Measurements from ENCODE around the gene IL31.

IL31 gene

GRCh38 chr12:122200541-122201175 lies 26.6 kb upstream of the IL31 start:
- Mint-ChIP-seq H3K27me3 (peaks cover 69% of the 10 kb centered on the region), H3K9me3 (no peaks in the 10 kb centered on the region), H3K27ac (no peak overlapping the region), H3K4me1 (peaks cover 35% of the 10 kb centered on the region), H3K4me3 (no peak overlapping the region)
- DNase-seq (no peak), ATAC-seq (no peak)

GRCh38 chr12:122199484-122200355 lies 25.7 kb upstream of the IL31 start:
- DNase-seq (no peak), ATAC-seq (no peak)
- Mint-ChIP-seq H3K27ac (no peak overlapping the region), H3K4me1 (peaks cover 27% of the 10 kb centered on the region), H3K27me3 (peaks cover 60% of the 10 kb centered on the region), H3K4me3 (no peak overlapping the region), H3K9me3 (no peaks in the 10 kb centered on the region)

GRCh38 chr12:122197612-122197966 lies 23.6 kb upstream of the IL31 start:
- H3K27ac Mint-ChIP-seq = no peak overlapping the region
- peaks cover 14% of the 10 kb centered on the region for H3K4me1 Mint-ChIP-seq
- peaks cover 47% of the 10 kb centered on the region for H3K27me3 Mint-ChIP-seq
- ATAC-seq = no peak
- DNase-seq = no peak
- no peak overlapping the region for H3K4me3 Mint-ChIP-seq
- no peaks in the 10 kb centered on the region for H3K9me3 Mint-ChIP-seq

GRCh38 chr12:122195405-122195804 lies 21.4 kb upstream of the IL31 start:
- Mint-ChIP-seq H3K27me3 (peaks cover 34% of the 10 kb centered on the region), H3K4me1 (peaks cover 13% of the 10 kb centered on the region), H3K9me3 (no peaks in the 10 kb centered on the region), H3K4me3 (no peak overlapping the region), H3K27ac (peak overlapping the region in 1 of 2 donors; percentile 83)
- DNase-seq (no peak), ATAC-seq (no peak)

GRCh38 chr12:122194804-122195203 lies 20.8 kb upstream of the IL31 start:
- Mint-ChIP-seq H3K27me3 (peaks cover 31% of the 10 kb centered on the region), H3K27ac (no peak overlapping the region), H3K4me3 (no peak overlapping the region), H3K9me3 (no peaks in the 10 kb centered on the region), H3K4me1 (peaks cover 13% of the 10 kb centered on the region)
- DNase-seq (no peak), ATAC-seq (no peak)

- Mint-ChIP-seq H3K4me3 (no peak overlapping the region), H3K4me1 (peaks cover 3% of the 10 kb centered on the region), H3K27ac (no peak overlapping the region), H3K27me3 (peaks cover 14% of the 10 kb centered on the region), H3K9me3 (no peaks in the 10 kb centered on the region)
- ATAC-seq (no peak), DNase-seq (no peak)
These were observed 18.4 kb upstream of the IL31 start for GRCh38 chr12:122192441-122192840.

- no peak overlapping the region for H3K27ac Mint-ChIP-seq
- H3K27me3 Mint-ChIP-seq = peaks cover 10% of the 10 kb centered on the region
- DNase-seq (peak; percentile 67 to 77), ATAC-seq (peak; percentile 94)
- no peaks in the 10 kb centered on the region for H3K4me1 Mint-ChIP-seq
- no peak overlapping the region for H3K4me3 Mint-ChIP-seq
- no peaks in the 10 kb centered on the region for H3K9me3 Mint-ChIP-seq
These were observed 17.0 kb upstream of the IL31 start for GRCh38 chr12:122190842-122191668.

- peak overlapping the region in 1 of 2 donors; percentile 59 for H3K27ac Mint-ChIP-seq
- no peaks in the 10 kb centered on the region for H3K9me3 Mint-ChIP-seq
- peaks cover 2% of the 10 kb centered on the region for H3K4me1 Mint-ChIP-seq
- DNase-seq (no peak), ATAC-seq (peak; percentile 8)
- H3K4me3 Mint-ChIP-seq = no peak overlapping the region
- peaks cover 19% of the 10 kb centered on the region for H3K27me3 Mint-ChIP-seq
These were observed 15.8 kb upstream of the IL31 start for GRCh38 chr12:122189626-122190475.

- Mint-ChIP-seq H3K4me3 (no peak overlapping the region), H3K4me1 (peaks cover 17% of the 10 kb centered on the region), H3K9me3 (no peaks in the 10 kb centered on the region), H3K27ac (no peak overlapping the region), H3K27me3 (peaks cover 40% of the 10 kb centered on the region)
- no peak for ATAC-seq
- DNase-seq = no peak
These were observed 13.4 kb upstream of the IL31 start for GRCh38 chr12:122187466-122187865.

- DNase-seq (no peak), ATAC-seq (no peak)
- Mint-ChIP-seq H3K4me1 (peaks cover 18% of the 10 kb centered on the region), H3K27me3 (peaks cover 47% of the 10 kb centered on the region), H3K27ac (no peak overlapping the region), H3K4me3 (no peak overlapping the region), H3K9me3 (no peaks in the 10 kb centered on the region)
These were observed 11.6 kb upstream of the IL31 start for GRCh38 chr12:122185494-122186082.

GRCh38 chr12:122185079-122185478 lies 11.1 kb upstream of the IL31 start:
- no peak overlapping the region for H3K27ac Mint-ChIP-seq
- H3K4me3 Mint-ChIP-seq = no peak overlapping the region
- ATAC-seq = no peak
- peaks cover 46% of the 10 kb centered on the region for H3K27me3 Mint-ChIP-seq
- no peak for DNase-seq
- no peaks in the 10 kb centered on the region for H3K9me3 Mint-ChIP-seq
- peaks cover 18% of the 10 kb centered on the region for H3K4me1 Mint-ChIP-seq

- Mint-ChIP-seq H3K4me3 (peak overlapping the region; percentile 53 to 66), H3K27ac (no peak overlapping the region)
These were observed 10.5 kb upstream of the IL31 start for GRCh38 chr12:122184517-122184916.

GRCh38 chr12:122183588-122183940 lies 9.5 kb upstream of the IL31 start:
- no peaks in the 10 kb centered on the region for H3K9me3 Mint-ChIP-seq
- peak overlapping the region; percentile 54 to 83 for H3K4me3 Mint-ChIP-seq
- H3K27me3 Mint-ChIP-seq = peaks cover 45% of the 10 kb centered on the region
- no peak for DNase-seq
- no peak overlapping the region for H3K27ac Mint-ChIP-seq
- H3K4me1 Mint-ChIP-seq = peaks cover 18% of the 10 kb centered on the region
- ATAC-seq = peak; percentile 29

More at GRCh38 chr12:122184517-122184916, 10.5 kb upstream of the IL31 start:
- ATAC-seq = no peak
- Mint-ChIP-seq H3K9me3 (no peaks in the 10 kb centered on the region), H3K27me3 (peaks cover 43% of the 10 kb centered on the region), H3K4me1 (peaks cover 18% of the 10 kb centered on the region)
- DNase-seq = no peak

- DNase-seq (peak; percentile 37 to 40), ATAC-seq (peak; percentile 84)
- Mint-ChIP-seq H3K27me3 (peaks cover 45% of the 10 kb centered on the region), H3K4me1 (peaks cover 18% of the 10 kb centered on the region), H3K4me3 (peak within 1 kb of the TSS; percentile 79 to 83), H3K27ac (no peak within 1 kb of the TSS), H3K9me3 (no peaks in the 10 kb centered on the region)
These were observed 9.0 kb upstream of the IL31 start, which contains the start of gene LRRC43 for GRCh38 chr12:122182887-122183587. LRRC43 (plus strand) TSS chr12:122183123; CDS start chr12:122183145, 22 bp downstream.

All from stimulated activated naive CD8-positive, alpha-beta T cell treated with anti-CD3 and anti-CD28 coated beads, Interleukin-15, amount 100 ng/mL, for 72 hours (primary cell).